Subcutaneous adipose tissue (tissue), 4 donors: ENCODE results near the gene CDKN1B. TPM values are rescaled to one million over a fixed set of nuclear protein-coding genes. Genes with fewer than 3 reads are reported as not detected.

Source experiments
- total RNA-seq, 4 donors: library from RNA; depleted of rRNA; stranded (reverse); fragments of >200 nt; gene quantifications; one replicate each; pipeline ENCODE4 v1.1.0, GENCODE V29; 2016
- TF ChIP-seq, protein P1 (sequence below): fragments of 450-650 bp; IDR thresholded peaks from one replicate; pipeline ENCODE4 v1.5.1; 2016; ENCODE audit warnings: low read depth, mild to moderate bottlenecking, control low read depth, antibody characterized with exemption, moderate library complexity

CDKN1B gene
- total RNA-seq, 4 donors from 2014 or later: 45.3 to 76.0 (median 64.9) TPM

DNA sequence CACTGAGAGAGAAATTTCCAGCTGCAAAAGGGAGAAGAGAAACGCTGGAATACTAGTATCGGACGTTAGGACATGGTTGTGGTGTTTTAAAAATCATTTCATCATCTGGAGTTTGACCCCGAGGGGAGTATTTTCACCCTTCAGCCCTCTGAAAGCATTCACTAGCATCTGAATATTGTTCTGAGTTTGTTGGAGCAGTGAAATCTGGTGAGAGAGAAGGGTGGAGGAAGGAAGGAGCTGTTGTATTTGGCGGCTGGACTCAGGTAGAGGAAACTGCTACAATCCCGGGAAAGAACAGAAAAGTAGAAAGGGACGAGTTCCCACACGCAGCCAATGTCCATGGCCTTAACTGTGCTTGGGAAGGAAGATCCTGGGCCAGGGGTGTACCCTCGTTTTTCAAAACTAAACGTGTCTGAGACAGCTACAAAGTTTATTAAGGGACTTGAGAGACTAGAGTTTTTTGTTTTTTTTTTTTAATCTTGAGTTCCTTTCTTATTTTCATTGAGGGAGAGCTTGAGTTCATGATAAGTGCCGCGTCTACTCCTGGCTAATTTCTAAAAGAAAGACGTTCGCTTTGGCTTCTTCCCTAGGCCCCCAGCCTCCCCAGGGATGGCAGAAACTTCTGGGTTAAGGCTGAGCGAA, 896 bp upstream of the CDKN1B start:
- TF ChIP-seq, protein P1, sequence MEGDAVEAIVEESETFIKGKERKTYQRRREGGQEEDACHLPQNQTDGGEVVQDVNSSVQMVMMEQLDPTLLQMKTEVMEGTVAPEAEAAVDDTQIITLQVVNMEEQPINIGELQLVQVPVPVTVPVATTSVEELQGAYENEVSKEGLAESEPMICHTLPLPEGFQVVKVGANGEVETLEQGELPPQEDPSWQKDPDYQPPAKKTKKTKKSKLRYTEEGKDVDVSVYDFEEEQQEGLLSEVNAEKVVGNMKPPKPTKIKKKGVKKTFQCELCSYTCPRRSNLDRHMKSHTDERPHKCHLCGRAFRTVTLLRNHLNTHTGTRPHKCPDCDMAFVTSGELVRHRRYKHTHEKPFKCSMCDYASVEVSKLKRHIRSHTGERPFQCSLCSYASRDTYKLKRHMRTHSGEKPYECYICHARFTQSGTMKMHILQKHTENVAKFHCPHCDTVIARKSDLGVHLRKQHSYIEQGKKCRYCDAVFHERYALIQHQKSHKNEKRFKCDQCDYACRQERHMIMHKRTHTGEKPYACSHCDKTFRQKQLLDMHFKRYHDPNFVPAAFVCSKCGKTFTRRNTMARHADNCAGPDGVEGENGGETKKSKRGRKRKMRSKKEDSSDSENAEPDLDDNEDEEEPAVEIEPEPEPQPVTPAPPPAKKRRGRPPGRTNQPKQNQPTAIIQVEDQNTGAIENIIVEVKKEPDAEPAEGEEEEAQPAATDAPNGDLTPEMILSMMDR: no peak

DNA sequence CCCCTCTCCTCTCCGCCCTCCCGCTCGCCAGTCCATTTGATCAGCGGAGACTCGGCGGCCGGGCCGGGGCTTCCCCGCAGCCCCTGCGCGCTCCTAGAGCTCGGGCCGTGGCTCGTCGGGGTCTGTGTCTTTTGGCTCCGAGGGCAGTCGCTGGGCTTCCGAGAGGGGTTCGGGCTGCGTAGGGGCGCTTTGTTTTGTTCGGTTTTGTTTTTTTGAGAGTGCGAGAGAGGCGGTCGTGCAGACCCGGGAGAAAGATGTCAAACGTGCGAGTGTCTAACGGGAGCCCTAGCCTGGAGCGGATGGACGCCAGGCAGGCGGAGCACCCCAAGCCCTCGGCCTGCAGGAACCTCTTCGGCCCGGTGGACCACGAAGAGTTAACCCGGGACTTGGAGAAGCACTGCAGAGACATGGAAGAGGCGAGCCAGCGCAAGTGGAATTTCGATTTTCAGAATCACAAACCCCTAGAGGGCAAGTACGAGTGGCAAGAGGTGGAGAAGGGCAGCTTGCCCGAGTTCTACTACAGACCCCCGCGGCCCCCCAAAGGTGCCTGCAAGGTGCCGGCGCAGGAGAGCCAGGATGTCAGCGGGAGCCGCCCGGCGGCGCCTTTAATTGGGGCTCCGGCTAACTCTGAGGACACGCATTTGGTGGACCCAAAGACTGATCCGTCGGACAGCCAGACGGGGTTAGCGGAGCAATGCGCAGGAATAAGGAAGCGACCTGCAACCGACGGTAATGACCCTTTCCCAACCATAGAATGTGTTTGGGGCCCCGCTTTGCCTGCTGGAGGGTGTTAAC, 615 bp downstream of the CDKN1B start:
- TF ChIP-seq, protein P1: no peak

DNA sequence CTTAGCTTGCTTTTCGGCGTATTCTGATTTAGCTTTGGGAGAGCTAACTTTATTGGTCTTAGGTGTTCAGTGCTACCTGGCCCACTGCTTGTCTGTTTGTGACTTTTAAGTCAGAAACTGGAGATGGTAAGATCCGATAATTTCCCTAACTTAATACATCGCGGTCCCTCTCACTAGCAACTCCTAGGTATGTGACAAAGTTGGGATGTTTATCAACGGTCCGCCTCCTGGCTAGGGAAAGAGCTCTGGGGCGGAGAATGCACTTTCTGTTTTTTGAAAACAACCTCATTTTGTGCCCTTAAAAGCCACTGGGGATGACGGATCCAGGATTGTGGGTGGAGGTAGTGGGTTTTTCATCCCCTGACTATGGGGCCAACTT, 1.2 kb downstream of the CDKN1B start:
- TF ChIP-seq, protein P1: no peak

DNA sequence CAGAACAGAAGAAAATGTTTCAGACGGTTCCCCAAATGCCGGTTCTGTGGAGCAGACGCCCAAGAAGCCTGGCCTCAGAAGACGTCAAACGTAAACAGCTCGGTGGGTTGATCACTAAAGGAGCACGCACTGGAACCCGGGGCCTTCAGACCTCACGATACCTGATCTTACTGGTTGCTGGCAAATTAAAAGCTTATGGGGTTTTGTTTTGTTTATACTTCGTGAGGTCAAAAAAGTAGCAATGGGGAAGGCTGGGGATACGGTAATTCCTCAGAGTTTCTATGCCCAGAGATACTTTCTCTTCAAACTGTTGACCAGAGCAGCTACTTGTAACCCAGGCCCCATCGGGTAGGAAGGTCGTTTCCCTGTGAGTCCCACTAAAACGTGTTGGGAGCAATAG, 1.7 kb downstream of the CDKN1B start:
- TF ChIP-seq, protein P1: no peak

DNA sequence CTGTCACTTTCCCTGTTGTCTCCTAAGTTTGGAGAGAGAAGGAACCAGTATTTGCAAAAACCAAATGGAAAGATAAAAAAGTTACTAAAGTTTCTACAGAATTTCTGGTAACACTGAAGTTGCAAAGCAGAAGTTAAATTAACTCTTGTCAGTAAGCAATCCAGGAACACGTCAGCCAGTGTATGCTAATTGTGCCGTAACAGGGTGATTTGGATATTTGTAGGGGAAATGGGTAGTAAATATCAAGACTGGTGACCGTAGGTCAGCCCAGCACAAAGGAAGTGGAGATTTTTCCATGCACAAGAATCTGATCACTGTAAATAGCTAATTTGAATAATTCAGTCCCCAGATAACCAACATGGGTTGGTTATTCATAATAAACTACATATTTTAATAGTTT, 2.3 kb downstream of the CDKN1B start:
- TF ChIP-seq, protein P1: no peak

DNA sequence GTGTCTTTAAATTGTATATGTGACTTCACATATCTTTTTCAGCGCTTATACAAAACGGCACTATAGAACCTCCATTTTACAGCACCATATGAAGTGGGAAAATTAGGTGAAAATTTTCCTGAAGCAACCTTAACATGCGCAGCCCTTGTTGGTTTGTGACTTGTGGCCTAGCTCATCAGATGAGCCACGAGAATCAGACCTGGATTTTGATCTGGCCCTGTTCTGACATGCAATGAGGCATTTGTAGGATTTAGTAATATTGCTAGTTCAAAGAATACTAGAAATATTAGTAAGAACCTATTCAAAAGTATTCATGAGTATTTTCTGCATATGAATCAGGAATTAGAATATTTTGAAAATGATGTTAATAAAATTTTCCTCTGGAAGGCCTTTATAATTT, 2.9 kb downstream of the CDKN1B start:
- TF ChIP-seq, protein P1: no peak

DNA sequence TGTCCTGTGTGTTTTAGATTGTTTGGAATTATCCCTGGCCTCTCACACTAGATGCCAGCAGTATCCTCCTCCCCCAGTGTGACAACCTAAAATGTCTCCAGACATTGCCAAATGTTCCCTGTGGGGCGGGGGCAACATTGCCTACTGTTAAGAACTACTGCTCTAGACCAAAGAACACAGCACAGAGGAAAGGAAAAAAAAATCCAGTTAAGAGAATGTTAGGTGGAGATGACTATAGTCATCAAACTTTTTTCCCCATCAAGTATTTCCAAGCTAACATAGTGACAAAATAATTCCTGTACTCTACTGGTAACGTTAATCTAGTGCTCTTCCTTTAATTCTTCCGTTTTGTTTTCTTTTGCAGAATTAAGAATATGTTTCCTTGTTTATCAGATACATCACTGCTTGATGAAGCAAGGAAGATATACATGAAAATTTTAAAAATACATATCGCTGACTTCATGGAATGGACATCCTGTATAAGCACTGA, 3.5 kb downstream of the CDKN1B start:
- TF ChIP-seq, protein P1: no peak
